Neural cell (in vitro differentiated cells): ENCODE data around the gene EHBP1. TPM values are rescaled to one million over a fixed set of nuclear protein-coding genes. Genes with fewer than 3 reads are reported as not detected.

Experiments
- H2AFZ ChIP-seq: fragments of 200-600, 300-800 bp; sonication (generic), shearing (Covaris generic); 2 replicates; pipeline ENCODE4 v1.6.0; 2014; ENCODE audit warnings: low read depth, mild to moderate bottlenecking, antibody characterized with exemption, low read length, moderate library complexity
- H3F3A ChIP-seq: fragments of 200-600 bp; shearing (Covaris generic); 2 replicates; pipeline ENCODE4 v1.6.1; 2016; ENCODE audit warnings: mild to moderate bottlenecking, moderate library complexity, mixed read lengths, antibody characterized with exemption, low read length; ENCODE audit not compliant: insufficient read depth, poor library complexity, severe bottlenecking
- H3K27ac ChIP-seq: fragments of 200-600, 300-800 bp; sonication (generic), shearing (Covaris generic); 2 replicates; pipeline ENCODE4 v1.5.1; 2014; ENCODE audit warnings: mild to moderate bottlenecking, low read length, moderate library complexity
- H3K27me3 ChIP-seq: fragments of 300-800, 200-600 bp; sonication (generic), shearing (Covaris generic); 2 replicates; pipeline ENCODE4 v1.6.0; 2014; ENCODE audit warnings: mild to moderate bottlenecking, low read depth, low read length, moderate library complexity; ENCODE audit not compliant: insufficient read depth
- H3K36me3 ChIP-seq: fragments of 300-800, 200-600 bp; sonication (generic), shearing (Covaris generic); 2 replicates; pipeline ENCODE4 v1.5.1; 2014; ENCODE audit warnings: mild to moderate bottlenecking, antibody characterized with exemption, low read length, moderate library complexity; ENCODE audit not compliant: insufficient read depth
- H3K4me2 ChIP-seq: fragments of 300-800, 200-600 bp; sonication (generic), shearing (Covaris generic); 2 replicates; pipeline ENCODE4 v1.6.0; 2014; ENCODE audit warnings: mild to moderate bottlenecking, low read length
- H3K4me3 ChIP-seq: fragments of 300-800, 200-600 bp; sonication (generic), shearing (Covaris generic); 2 replicates; pipeline ENCODE4 v1.5.1; 2014; ENCODE audit warnings: mild to moderate bottlenecking, low read length, moderate library complexity
- H3K79me2 ChIP-seq: fragments of 200-600 bp; shearing (Covaris generic); replicated peaks from 2 replicates; pipeline ENCODE4 v1.6.0; 2014; ENCODE audit warnings: mild to moderate bottlenecking, low read length, moderate library complexity; ENCODE audit not compliant: insufficient read depth
- H3K9ac ChIP-seq: fragments of 300-800, 200-600 bp; sonication (generic), shearing (Covaris generic); 2 replicates; pipeline ENCODE4 v1.6.1; 2016; ENCODE audit warnings: mild to moderate bottlenecking, low read length, mixed read lengths
- H3K9me2 ChIP-seq: fragments of 200-600 bp; shearing (Covaris generic); 2 replicates; pipeline ENCODE4 v1.6.1; 2016; ENCODE audit warnings: mild to moderate bottlenecking, low read length, mixed read lengths; ENCODE audit not compliant: insufficient read depth
- H3K9me3 ChIP-seq: fragments of 200-600, 300-800 bp; sonication (generic), shearing (Covaris generic); 2 replicates; pipeline ENCODE4 v1.6.1; 2016; ENCODE audit warnings: mild to moderate bottlenecking, mixed run types, low read length, moderate library complexity, mixed read lengths
- H4K20me1 ChIP-seq: fragments of 200-600 bp; shearing (Covaris generic); 2 replicates; pipeline ENCODE4 v1.6.1; 2016; ENCODE audit warnings: mild to moderate bottlenecking, mixed run types; ENCODE audit not compliant: insufficient read depth
- EP300 ChIP-seq: fragments of 450-650 bp; conservative IDR thresholded peaks from 2 replicates; pipeline ENCODE4 v1.6.1; 2014; ENCODE audit warnings: antibody characterized with exemption, mild to moderate bottlenecking, moderate library complexity; ENCODE audit not compliant: poor library complexity, severe bottlenecking
- EZH2 ChIP-seq: fragments of 200-600, 300-800 bp; shearing (Covaris generic), sonication (generic); IDR thresholded peaks from 2 replicates; pipeline ENCODE4 v1.6.1; 2014; ENCODE audit warnings: antibody characterized with exemption, low read length, borderline replicate concordance, mild to moderate bottlenecking; ENCODE audit not compliant: insufficient read depth, poor library complexity, severe bottlenecking
- MXI1 ChIP-seq: fragments of 450-650 bp; conservative IDR thresholded peaks from 2 replicates; pipeline ENCODE4 v1.6.1; 2014; ENCODE audit warnings: antibody characterized with exemption, mild to moderate bottlenecking; ENCODE audit not compliant: poor library complexity, severe bottlenecking
- POLR2AphosphoS5 ChIP-seq: IDR thresholded peaks from 2 replicates; pipeline ENCODE4 v1.6.1; 2012
- RAD21 ChIP-seq: fragments of 450-650 bp; conservative IDR thresholded peaks from 2 replicates; pipeline ENCODE4 v1.6.1; 2014; ENCODE audit warnings: antibody characterized with exemption, mild to moderate bottlenecking, moderate library complexity
- SMC3 ChIP-seq: fragments of 450-650 bp; conservative IDR thresholded peaks from 2 replicates; pipeline ENCODE4 v1.6.1; 2014; ENCODE audit warnings: antibody characterized with exemption, mild to moderate bottlenecking, moderate library complexity; ENCODE audit not compliant: poor library complexity
- TAF1 ChIP-seq: IDR thresholded peaks from 2 replicates; pipeline ENCODE4 v1.6.1; 2012; ENCODE audit warnings: low read depth
- polyA plus RNA-seq: library from polyadenylated mRNA; depleted of rRNA; stranded (reverse); fragments of >200 nt; gene quantifications from 2 replicates; pipeline ENCODE4 v1.2.3, GENCODE V29; 2014
- TF ChIP-seq, protein P1 (sequence below): IDR thresholded peaks from 2 replicates; pipeline ENCODE4 v1.6.1; 2012; ENCODE audit warnings: borderline replicate concordance
- TF ChIP-seq, protein P2 (sequence below): fragments of 450-650 bp; IDR thresholded peaks from 2 replicates; pipeline ENCODE4 v1.5.1; 2014; ENCODE audit warnings: antibody characterized with exemption, mild to moderate bottlenecking, moderate library complexity; ENCODE audit not compliant: poor library complexity, severe bottlenecking

Gene EHBP1
- polyA plus RNA-seq, 1 donor from 2014 or later: 52.6 TPM

DNA sequence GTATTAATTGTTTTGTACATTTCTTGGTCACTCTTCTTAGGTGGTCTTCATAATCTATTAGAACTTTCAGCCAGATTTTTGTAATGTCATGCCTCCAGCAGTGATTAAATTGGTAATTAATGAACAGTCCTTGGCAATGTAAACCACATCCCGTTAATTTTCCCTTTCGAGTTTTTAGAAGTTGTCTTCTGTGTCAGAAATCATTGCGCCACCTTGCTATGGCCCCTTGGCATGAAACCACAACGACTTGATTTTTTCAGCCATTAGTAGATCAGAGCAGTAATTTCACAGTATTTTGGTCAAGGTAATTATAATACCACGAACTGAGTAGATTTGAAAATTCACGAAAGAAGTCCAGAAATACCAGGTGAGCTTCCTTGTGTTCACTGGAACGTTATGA, 259.2 kb downstream of the EHBP1 start:
- H3K9me3 ChIP-seq: no peaks in the 10 kb centered on the region
- no peaks in the 10 kb centered on the region for H3K27me3 ChIP-seq
- TF ChIP-seq, protein P1, sequence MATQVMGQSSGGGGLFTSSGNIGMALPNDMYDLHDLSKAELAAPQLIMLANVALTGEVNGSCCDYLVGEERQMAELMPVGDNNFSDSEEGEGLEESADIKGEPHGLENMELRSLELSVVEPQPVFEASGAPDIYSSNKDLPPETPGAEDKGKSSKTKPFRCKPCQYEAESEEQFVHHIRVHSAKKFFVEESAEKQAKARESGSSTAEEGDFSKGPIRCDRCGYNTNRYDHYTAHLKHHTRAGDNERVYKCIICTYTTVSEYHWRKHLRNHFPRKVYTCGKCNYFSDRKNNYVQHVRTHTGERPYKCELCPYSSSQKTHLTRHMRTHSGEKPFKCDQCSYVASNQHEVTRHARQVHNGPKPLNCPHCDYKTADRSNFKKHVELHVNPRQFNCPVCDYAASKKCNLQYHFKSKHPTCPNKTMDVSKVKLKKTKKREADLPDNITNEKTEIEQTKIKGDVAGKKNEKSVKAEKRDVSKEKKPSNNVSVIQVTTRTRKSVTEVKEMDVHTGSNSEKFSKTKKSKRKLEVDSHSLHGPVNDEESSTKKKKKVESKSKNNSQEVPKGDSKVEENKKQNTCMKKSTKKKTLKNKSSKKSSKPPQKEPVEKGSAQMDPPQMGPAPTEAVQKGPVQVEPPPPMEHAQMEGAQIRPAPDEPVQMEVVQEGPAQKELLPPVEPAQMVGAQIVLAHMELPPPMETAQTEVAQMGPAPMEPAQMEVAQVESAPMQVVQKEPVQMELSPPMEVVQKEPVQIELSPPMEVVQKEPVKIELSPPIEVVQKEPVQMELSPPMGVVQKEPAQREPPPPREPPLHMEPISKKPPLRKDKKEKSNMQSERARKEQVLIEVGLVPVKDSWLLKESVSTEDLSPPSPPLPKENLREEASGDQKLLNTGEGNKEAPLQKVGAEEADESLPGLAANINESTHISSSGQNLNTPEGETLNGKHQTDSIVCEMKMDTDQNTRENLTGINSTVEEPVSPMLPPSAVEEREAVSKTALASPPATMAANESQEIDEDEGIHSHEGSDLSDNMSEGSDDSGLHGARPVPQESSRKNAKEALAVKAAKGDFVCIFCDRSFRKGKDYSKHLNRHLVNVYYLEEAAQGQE: no peak
- TF ChIP-seq RAD21: no peak
- TF ChIP-seq MXI1: no peak
- no peak for TF ChIP-seq TAF1
- no peak for TF ChIP-seq EP300
- TF ChIP-seq, protein P2, sequence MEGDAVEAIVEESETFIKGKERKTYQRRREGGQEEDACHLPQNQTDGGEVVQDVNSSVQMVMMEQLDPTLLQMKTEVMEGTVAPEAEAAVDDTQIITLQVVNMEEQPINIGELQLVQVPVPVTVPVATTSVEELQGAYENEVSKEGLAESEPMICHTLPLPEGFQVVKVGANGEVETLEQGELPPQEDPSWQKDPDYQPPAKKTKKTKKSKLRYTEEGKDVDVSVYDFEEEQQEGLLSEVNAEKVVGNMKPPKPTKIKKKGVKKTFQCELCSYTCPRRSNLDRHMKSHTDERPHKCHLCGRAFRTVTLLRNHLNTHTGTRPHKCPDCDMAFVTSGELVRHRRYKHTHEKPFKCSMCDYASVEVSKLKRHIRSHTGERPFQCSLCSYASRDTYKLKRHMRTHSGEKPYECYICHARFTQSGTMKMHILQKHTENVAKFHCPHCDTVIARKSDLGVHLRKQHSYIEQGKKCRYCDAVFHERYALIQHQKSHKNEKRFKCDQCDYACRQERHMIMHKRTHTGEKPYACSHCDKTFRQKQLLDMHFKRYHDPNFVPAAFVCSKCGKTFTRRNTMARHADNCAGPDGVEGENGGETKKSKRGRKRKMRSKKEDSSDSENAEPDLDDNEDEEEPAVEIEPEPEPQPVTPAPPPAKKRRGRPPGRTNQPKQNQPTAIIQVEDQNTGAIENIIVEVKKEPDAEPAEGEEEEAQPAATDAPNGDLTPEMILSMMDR: no peak
- TF ChIP-seq POLR2AphosphoS5: no peak
- no peak for TF ChIP-seq SMC3
- no peaks in the 10 kb centered on the region for H3K9me2 ChIP-seq
- peaks cover 2% of the 10 kb centered on the region for H3F3A ChIP-seq
- no peaks in the 10 kb centered on the region for H3K36me3 ChIP-seq
- no peak overlapping the region for H3K4me3 ChIP-seq
- no peak overlapping the region for H2AFZ ChIP-seq
- H3K9ac ChIP-seq: no peak overlapping the region
- no peak overlapping the region for H3K27ac ChIP-seq
- H4K20me1 ChIP-seq: no peaks in the 10 kb centered on the region
- H3K79me2 ChIP-seq: no peaks in the 10 kb centered on the region
- H3K4me2 ChIP-seq: no peak overlapping the region

DNA sequence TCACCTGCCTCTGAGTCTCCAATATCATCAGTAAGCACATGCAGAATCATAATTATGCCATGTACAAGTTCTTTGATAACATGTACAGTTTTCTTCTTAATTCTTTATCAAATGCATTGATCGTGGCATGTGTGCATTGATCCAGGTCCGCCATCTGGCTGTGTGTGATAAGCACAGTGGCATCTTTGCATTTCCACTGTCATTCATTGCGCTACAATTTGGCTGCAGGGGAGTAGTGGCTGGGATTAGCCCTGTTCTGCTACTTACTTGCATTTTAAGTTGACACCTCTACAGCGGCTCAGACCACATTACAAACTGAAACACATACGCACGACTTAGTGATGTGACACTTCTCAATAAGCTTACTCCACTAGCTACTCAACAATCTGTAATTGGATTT, 261.5 kb downstream of the EHBP1 start:
- H3K4me3 ChIP-seq: no peak overlapping the region
- H3K36me3 ChIP-seq: no peaks in the 10 kb centered on the region
- no peaks in the 10 kb centered on the region for H3K9me3 ChIP-seq
- no peak overlapping the region for H2AFZ ChIP-seq
- no peaks in the 10 kb centered on the region for H4K20me1 ChIP-seq
- H3F3A ChIP-seq: peaks cover 2% of the 10 kb centered on the region
- H3K27me3 ChIP-seq: no peaks in the 10 kb centered on the region
- no peak overlapping the region for H3K4me2 ChIP-seq
- H3K9me2 ChIP-seq: no peaks in the 10 kb centered on the region
- H3K27ac ChIP-seq: no peak overlapping the region
- TF ChIP-seq TAF1 (no peak), SMC3 (no peak), POLR2AphosphoS5 (no peak), RAD21 (no peak), EP300 (no peak), MXI1 (no peak), EZH2 (no peak)
- TF ChIP-seq, protein P1: no peak
- TF ChIP-seq, protein P2: no peak
- no peaks in the 10 kb centered on the region for H3K79me2 ChIP-seq
- no peak overlapping the region for H3K9ac ChIP-seq
